ENCODE measurements around the gene LMAN1L. TPM values are rescaled to one million over a fixed set of nuclear protein-coding genes. Genes with fewer than 3 reads are reported as not detected.

LMAN1L gene
- total RNA-seq, 2 donors from 2014 or later = 0.53 to 0.72 TPM

GRCh38 chr15:74821091-74821789 is 8.6 kb downstream of the LMAN1L start:
- H3K4me1 Mint-ChIP-seq (ENCODE audit: low read depth) = peaks cover 16% of the 10 kb centered on the region
- H3K9me3 Mint-ChIP-seq = no peaks in the 10 kb centered on the region
- DNase-seq = no peak
- no peak overlapping the region for H3K27ac Mint-ChIP-seq
- ATAC-seq (replicated peaks in 1 of 2) = no peak
- H3K4me3 Mint-ChIP-seq = no peak overlapping the region
- H3K27me3 Mint-ChIP-seq (ENCODE audit: low read depth) = peaks cover 23% of the 10 kb centered on the region
- no peaks in the 10 kb centered on the region for H3K36me3 Mint-ChIP-seq (ENCODE audit: insufficient read depth in 2 of 2)

GRCh38 chr15:74821790-74822158 is 9.1 kb downstream of the LMAN1L start:
- Mint-ChIP-seq H3K4me3 (no peak overlapping the region), H3K9me3 (no peaks in the 10 kb centered on the region), H3K4me1 (ENCODE audit: low read depth) (peaks cover 16% of the 10 kb centered on the region), H3K27me3 (ENCODE audit: low read depth) (peaks cover 26% of the 10 kb centered on the region), H3K36me3 (ENCODE audit: insufficient read depth in 2 of 2) (no peaks in the 10 kb centered on the region), H3K27ac (no peak overlapping the region)
- no peak for ATAC-seq (replicated peaks in 1 of 2)
- DNase-seq = no peak

- Mint-ChIP-seq H3K36me3 (ENCODE audit: insufficient read depth in 2 of 2) (no peaks in the 10 kb centered on the region), H3K27ac (no peak overlapping the region), H3K9me3 (no peaks in the 10 kb centered on the region), H3K27me3 (ENCODE audit: low read depth) (peaks cover 31% of the 10 kb centered on the region), H3K4me3 (no peak overlapping the region), H3K4me1 (ENCODE audit: low read depth) (peaks cover 13% of the 10 kb centered on the region)
- ATAC-seq (replicated peaks in 1 of 2) = no peak
- no peak for DNase-seq
These were observed 9.6 kb downstream of the LMAN1L start for GRCh38 chr15:74822233-74822632.

- Mint-ChIP-seq H3K36me3 (ENCODE audit: insufficient read depth in 2 of 2) (no peaks in the 10 kb centered on the region), H3K27ac (no peak overlapping the region), H3K4me3 (no peak overlapping the region), H3K9me3 (no peaks in the 10 kb centered on the region), H3K27me3 (ENCODE audit: low read depth) (peaks cover 42% of the 10 kb centered on the region), H3K4me1 (ENCODE audit: low read depth) (peaks cover 9% of the 10 kb centered on the region)
- DNase-seq (no peak), ATAC-seq (replicated peaks in 1 of 2) (no peak)
These were observed 10.7 kb downstream of the LMAN1L start for GRCh38 chr15:74823324-74823723.

GRCh38 chr15:74824976-74825375 is 12.3 kb downstream of the LMAN1L start:
- peaks cover 17% of the 10 kb centered on the region for H3K4me1 Mint-ChIP-seq (ENCODE audit: low read depth)
- DNase-seq = no peak
- H3K36me3 Mint-ChIP-seq (ENCODE audit: insufficient read depth in 2 of 2) = no peaks in the 10 kb centered on the region
- ATAC-seq (replicated peaks in 1 of 2) = no peak
- H3K4me3 Mint-ChIP-seq = no peak overlapping the region
- peaks cover 50% of the 10 kb centered on the region for H3K27me3 Mint-ChIP-seq (ENCODE audit: low read depth)
- no peaks in the 10 kb centered on the region for H3K9me3 Mint-ChIP-seq
- H3K27ac Mint-ChIP-seq = no peak overlapping the region

GRCh38 chr15:74825866-74826265 is 13.2 kb downstream of the LMAN1L start:
- H3K9me3 Mint-ChIP-seq = no peaks in the 10 kb centered on the region
- peaks cover 50% of the 10 kb centered on the region for H3K27me3 Mint-ChIP-seq (ENCODE audit: low read depth)
- peaks cover 24% of the 10 kb centered on the region for H3K4me1 Mint-ChIP-seq (ENCODE audit: low read depth)
- no peak overlapping the region for H3K4me3 Mint-ChIP-seq
- no peak overlapping the region for H3K27ac Mint-ChIP-seq
- no peak for DNase-seq
- no peaks in the 10 kb centered on the region for H3K36me3 Mint-ChIP-seq (ENCODE audit: insufficient read depth in 2 of 2)
- ATAC-seq (replicated peaks in 1 of 2) = no peak

GRCh38 chr15:74826364-74826819 is 13.8 kb downstream of the LMAN1L start, which contains the start of gene CPLX3:
Gene CPLX3, plus strand, starts transcription at chr15:74826627. Its CDS starts 77 bp downstream, at chr15:74826704.
- Mint-ChIP-seq H3K36me3 (ENCODE audit: insufficient read depth in 2 of 2) (no peaks in the 10 kb centered on the region), H3K27ac (no peak within 1 kb of the TSS), H3K4me1 (ENCODE audit: low read depth) (peaks cover 24% of the 10 kb centered on the region), H3K9me3 (no peaks in the 10 kb centered on the region), H3K27me3 (ENCODE audit: low read depth) (peaks cover 50% of the 10 kb centered on the region), H3K4me3 (no peak within 1 kb of the TSS)
- ATAC-seq (replicated peaks in 1 of 2) (peak; percentile 14 to 19), DNase-seq (peak; percentile 50 to 61)

GRCh38 chr15:74826921-74827320 is 14.3 kb downstream of the LMAN1L start:
- Mint-ChIP-seq H3K4me1 (ENCODE audit: low read depth) (peaks cover 24% of the 10 kb centered on the region), H3K4me3 (no peak overlapping the region), H3K27ac (no peak overlapping the region), H3K9me3 (no peaks in the 10 kb centered on the region), H3K36me3 (ENCODE audit: insufficient read depth in 2 of 2) (no peaks in the 10 kb centered on the region), H3K27me3 (ENCODE audit: low read depth) (peaks cover 50% of the 10 kb centered on the region)
- no peak for DNase-seq
- ATAC-seq (replicated peaks in 1 of 2) = no peak

- H3K27me3 Mint-ChIP-seq (ENCODE audit: low read depth) = peaks cover 50% of the 10 kb centered on the region
- H3K36me3 Mint-ChIP-seq (ENCODE audit: insufficient read depth in 2 of 2) = no peaks in the 10 kb centered on the region
- no peak overlapping the region for H3K4me3 Mint-ChIP-seq
- no peak for DNase-seq
- peaks cover 24% of the 10 kb centered on the region for H3K4me1 Mint-ChIP-seq (ENCODE audit: low read depth)
- no peak for ATAC-seq (replicated peaks in 1 of 2)
- no peaks in the 10 kb centered on the region for H3K9me3 Mint-ChIP-seq
- no peak overlapping the region for H3K27ac Mint-ChIP-seq
These were observed 15.0 kb downstream of the LMAN1L start for GRCh38 chr15:74827614-74828013.

GRCh38 chr15:74828835-74829234 is 16.2 kb downstream of the LMAN1L start:
- Mint-ChIP-seq H3K36me3 (ENCODE audit: insufficient read depth in 2 of 2) (no peaks in the 10 kb centered on the region), H3K4me3 (no peak overlapping the region), H3K9me3 (no peaks in the 10 kb centered on the region), H3K4me1 (ENCODE audit: low read depth) (peaks cover 24% of the 10 kb centered on the region), H3K27me3 (ENCODE audit: low read depth) (peaks cover 48% of the 10 kb centered on the region), H3K27ac (no peak overlapping the region)
- ATAC-seq (replicated peaks in 1 of 2) = no peak
- DNase-seq = no peak

GRCh38 chr15:74829486-74829885 is 16.9 kb downstream of the LMAN1L start:
- Mint-ChIP-seq H3K4me3 (no peak overlapping the region), H3K9me3 (no peaks in the 10 kb centered on the region), H3K27ac (no peak overlapping the region), H3K27me3 (ENCODE audit: low read depth) (peaks cover 41% of the 10 kb centered on the region), H3K4me1 (ENCODE audit: low read depth) (peaks cover 24% of the 10 kb centered on the region), H3K36me3 (ENCODE audit: insufficient read depth in 2 of 2) (no peaks in the 10 kb centered on the region)
- ATAC-seq (replicated peaks in 1 of 2) (peak; percentile 94 to 96), DNase-seq (no peak)

GRCh38 chr15:74829991-74830390 is 17.4 kb downstream of the LMAN1L start:
- no peak overlapping the region for H3K27ac Mint-ChIP-seq
- DNase-seq = no peak
- no peak overlapping the region for H3K4me3 Mint-ChIP-seq
- ATAC-seq (replicated peaks in 1 of 2) = no peak
- no peaks in the 10 kb centered on the region for H3K9me3 Mint-ChIP-seq
- peaks cover 36% of the 10 kb centered on the region for H3K27me3 Mint-ChIP-seq (ENCODE audit: low read depth)
- peaks cover 24% of the 10 kb centered on the region for H3K4me1 Mint-ChIP-seq (ENCODE audit: low read depth)
- H3K36me3 Mint-ChIP-seq (ENCODE audit: insufficient read depth in 2 of 2) = no peaks in the 10 kb centered on the region

GRCh38 chr15:74830868-74831267 is 18.2 kb downstream of the LMAN1L start:
- no peak for DNase-seq
- Mint-ChIP-seq H3K27me3 (ENCODE audit: low read depth) (peaks cover 29% of the 10 kb centered on the region), H3K36me3 (ENCODE audit: insufficient read depth in 2 of 2) (peaks cover 0 to under 1% of the 10 kb centered on the region in 2 donors), H3K27ac (no peak overlapping the region), H3K4me1 (ENCODE audit: low read depth) (peaks cover 24% of the 10 kb centered on the region), H3K4me3 (no peak overlapping the region), H3K9me3 (no peaks in the 10 kb centered on the region)
- no peak for ATAC-seq (replicated peaks in 1 of 2)
